Activated CD4-positive, alpha-beta T cell treated with anti-CD3 and anti-CD28 coated beads, Interleukin-2, amount 50 U/mL, for 16 hours (primary cell): ENCODE data around the gene C1orf74.
"Not testable (repeated sequence)": the region's sequence is repeated elsewhere in the genome, so short reads cannot be mapped to it uniquely, and the experiment has no call there.

Source experiments
- DNase-seq: peaks from one replicate; pipeline ENCODE4 v3.0.0-alpha.2; 2020

The C1orf74 gene

DNA sequence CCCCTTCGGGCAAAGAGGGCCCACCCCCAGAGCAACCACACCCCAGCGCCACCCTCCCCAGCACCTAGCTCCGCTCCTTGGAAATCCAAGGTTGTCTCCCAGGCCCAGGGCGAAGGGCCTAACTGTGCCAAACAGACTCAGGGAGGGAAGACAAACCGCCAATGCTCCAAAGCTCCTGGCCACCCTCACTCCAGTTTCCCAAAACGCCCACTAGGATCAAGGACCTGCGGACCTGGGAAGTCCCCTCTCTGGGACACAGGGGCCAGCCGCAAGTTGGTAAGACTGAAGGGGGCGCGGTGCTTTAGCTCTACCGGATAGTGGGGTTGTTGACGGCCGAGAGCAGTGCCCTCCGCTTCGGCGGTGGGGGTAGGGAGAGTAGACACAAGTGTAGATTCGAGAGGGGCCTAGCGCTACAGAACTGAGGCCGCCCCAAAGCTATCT, 21.0 kb upstream of the C1orf74 start:
- DNase-seq: no peak

GRCh38 chr1:209803568-209803967, 19.2 kb upstream of the C1orf74 start:
- DNase-seq: no peak

- DNase-seq: no peak
Measured at GRCh38 chr1:209802780-209803152, 18.4 kb upstream of the C1orf74 start.

DNA sequence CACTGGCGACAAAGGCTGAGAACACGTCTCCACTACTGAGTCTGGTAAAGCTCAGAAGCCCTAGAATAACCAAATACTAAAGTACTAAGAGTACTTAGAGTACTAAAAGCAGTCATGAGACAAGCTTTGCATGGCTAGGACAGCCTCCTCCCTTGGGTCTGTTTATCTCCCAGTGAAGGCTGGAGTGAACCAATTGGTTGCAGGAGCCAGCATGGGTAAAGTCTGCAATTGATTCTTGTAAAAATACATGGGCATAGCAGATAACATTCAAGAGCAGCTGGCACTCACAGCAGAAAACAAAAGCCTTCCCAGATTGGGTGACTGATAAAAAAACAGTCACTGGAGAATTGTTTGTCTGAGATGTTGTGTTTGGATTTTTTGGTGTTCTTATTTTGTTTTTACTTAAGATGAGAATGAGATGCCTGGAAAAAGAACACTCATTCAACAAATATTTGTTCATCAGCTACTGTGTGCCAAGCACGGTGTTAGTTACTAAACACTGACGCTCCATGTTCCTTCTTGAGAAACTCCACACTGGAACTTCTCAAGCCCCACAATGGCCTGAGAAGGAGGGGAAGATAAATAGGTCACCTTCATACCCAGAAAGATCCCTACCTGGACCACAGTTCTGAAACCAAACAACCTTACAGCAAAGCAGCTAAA, 17.9 kb upstream of the C1orf74 start:
- no peak for DNase-seq

- no peak for DNase-seq
Measured at GRCh38 chr1:209800984-209801834, 16.9 kb upstream of the C1orf74 start.

DNA sequence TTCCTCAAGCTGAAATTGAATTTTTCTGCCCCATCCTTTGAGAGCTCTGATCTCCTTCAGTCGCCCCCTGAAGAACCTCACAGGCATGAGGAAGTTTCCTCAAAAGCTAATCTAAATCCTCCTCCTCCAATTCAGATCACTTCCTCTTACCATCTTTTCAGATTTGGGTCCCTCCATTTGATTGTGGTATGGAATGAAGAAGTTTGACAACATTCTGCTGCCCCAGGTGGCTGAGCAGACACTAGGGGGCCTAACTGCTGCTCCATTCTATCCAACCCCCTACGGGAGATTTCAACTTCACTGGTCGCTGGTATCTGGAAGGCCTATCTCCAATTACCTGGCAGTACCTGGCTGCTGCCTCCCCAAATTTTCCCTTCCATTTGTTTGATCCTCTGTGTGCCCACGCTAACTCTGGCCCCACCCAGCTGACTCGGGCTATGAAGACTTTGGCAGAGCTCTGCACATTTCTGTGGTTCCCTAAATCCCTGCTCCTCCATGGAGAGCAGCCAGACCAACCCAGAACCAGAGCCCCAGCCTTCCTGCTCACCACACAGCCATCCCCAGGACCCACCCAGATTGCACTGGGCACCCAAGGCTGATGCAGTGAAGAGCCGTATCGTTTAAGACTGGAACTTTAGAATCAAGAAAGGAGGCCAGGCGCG, 13.8 kb upstream of the C1orf74 start:
- no peak for DNase-seq

GRCh38 chr1:209793711-209794110, 9.4 kb upstream of the C1orf74 start:
- DNase-seq: not testable (repeated sequence)

- DNase-seq: no peak
Measured at GRCh38 chr1:209791920-209792319, 7.6 kb upstream of the C1orf74 start.

DNA sequence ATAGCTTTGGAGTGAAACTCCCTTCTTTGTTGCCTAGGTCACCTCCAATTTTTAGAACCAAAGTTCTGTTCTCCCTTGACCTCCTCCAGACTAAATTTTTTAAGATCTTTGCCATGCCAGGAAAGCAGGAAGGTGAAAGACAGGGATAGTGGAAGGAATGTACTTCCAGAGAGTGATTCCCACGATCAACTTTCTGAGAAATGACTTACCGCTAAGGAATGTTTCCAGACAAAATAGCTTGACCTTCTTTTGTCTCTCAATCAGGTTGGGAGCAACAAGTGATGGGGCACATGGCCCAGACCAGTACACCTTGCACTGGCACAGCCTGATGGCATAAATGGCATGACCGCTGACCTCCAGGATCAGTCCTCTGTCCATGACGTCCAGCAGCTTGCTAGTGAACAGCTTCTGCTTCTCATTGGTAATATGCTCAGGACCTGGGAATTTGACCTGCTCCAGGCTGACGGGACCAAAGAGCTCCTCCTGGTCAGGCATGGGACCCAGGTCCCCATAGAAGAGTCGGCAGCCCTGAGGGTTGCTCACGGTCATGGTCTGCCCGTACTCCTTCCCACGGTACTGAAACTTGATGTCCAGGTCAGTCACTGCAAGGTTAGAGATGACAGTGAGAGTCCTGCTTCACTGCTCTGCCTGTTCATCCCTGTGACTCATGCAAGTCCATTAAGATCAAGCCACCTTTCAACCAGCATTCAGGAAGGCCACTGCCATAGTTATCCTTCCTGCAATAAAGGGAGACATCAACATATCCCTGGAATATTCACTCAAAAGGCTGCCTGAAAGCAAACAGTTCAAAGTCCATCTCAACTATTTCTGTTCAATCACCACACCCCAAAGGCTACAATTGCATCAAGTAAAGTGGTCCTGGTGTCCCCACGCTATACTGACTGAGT, 6.2 kb upstream of the C1orf74 start:
- no peak for DNase-seq

GRCh38 chr1:209789245-209789644, 4.9 kb upstream of the C1orf74 start:
- DNase-seq: peak; percentile 44

DNA sequence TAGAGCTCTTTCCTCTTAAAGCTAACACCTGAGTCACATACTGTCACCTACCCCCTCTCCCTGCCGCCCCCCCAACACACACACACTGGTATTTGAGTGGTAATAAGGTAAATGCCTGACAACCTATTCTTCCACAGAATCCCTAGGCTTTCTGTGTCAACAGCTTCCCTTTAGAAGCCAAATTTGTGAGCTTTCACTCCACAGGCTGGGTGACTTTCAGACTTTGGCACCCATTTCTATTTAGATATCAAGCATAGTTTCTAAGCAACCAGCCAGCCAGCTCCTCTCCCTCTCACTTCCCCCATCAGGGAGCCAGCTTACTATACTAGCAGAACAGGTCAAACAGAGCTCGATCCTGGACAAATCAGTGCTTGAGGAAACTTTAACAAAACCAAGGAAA, 3.2 kb upstream of the C1orf74 start:
- DNase-seq: no peak

DNA sequence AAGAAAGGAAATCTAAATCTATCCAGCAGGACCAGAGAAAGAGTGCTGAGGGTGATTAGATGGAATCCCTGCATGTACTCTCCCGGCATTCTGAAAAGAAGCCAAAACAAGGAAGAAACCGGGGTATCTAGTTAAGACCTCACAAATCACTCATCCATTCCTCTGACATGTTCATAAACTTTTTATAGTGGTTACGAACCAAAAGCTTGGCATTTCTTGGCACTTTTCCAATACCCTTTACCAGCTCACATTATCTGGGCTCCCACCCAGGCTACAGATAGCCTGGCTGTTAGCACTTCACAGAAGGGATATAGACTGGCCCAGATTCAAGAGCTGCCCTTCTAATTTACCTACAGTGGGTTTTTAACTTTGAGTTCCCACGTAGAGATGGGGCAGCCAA, 1.8 kb upstream of the C1orf74 start:
- no peak for DNase-seq

- DNase-seq: no peak
Measured at GRCh38 chr1:209785592-209785991, 1.2 kb upstream of the C1orf74 start.

DNA sequence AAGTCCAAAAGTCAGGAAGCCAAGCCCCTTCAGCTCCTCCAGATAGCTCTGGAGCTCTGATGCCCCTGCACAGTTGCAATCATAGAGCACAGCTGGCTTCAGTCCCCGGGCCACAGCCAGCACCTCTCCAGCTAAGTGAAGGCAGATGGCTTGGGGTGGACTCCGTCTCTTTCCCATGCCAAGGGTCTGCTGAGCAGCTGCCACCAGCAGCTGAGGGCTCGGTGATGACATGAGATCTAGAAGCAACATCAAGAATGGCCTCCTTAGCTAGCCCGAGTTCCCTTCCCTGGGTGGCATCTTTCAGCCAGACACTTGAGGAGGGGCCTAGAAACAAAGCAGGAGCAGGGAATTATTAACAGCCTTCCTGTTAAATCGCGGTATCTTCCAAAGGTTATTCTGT, 973 bp downstream of the C1orf74 start:
- no peak for DNase-seq

- no peak for DNase-seq
Measured at GRCh38 chr1:209780268-209780667, 4.1 kb downstream of the C1orf74 start.

GRCh38 chr1:209778102-209778501, 6.3 kb downstream of the C1orf74 start:
- no peak for DNase-seq

DNA sequence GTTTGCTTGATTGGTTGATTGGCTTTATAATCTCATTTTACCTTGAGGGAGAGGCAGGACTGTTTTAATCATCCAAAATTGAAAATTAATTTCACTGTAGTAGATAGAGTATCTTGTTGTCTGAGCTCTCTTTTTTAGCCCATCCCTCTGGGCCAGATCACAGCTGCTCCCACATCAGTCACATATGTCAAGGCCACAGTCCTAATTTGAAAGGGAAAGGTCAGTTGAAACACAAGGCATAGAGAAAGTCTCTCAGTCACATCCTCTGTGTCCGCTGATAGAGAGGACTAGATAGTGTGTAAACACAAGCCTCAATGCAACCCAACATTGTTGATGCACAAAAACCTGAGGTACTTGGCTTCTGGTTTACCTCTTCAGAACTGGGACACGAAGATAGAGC, 6.8 kb downstream of the C1orf74 start:
- DNase-seq: no peak

DNA sequence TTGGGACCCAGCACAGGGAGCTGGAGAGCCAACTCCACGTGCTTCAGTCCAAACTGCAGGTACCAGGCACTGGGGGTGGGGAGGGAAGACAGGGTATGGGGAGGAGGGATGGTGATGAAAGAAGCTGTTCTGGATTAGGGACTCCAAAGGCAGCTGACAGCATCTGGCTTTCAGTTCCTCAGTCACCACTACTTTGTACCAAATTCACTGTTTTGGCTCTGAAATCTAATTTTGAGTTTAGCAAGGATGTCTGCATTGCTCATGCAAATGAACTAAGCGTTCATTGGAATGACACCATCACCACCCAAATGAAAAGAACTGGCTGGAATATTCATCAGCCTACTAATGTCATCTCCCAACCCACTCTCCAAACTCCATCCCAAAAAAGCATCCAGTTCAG, 8.7 kb downstream of the C1orf74 start:
- DNase-seq: no peak

GRCh38 chr1:209774592-209774991, 9.8 kb downstream of the C1orf74 start:
- no peak for DNase-seq

GRCh38 chr1:209772126-209772525, 12.2 kb downstream of the C1orf74 start:
- no peak for DNase-seq

GRCh38 chr1:209770636-209771415, 13.5 kb downstream of the C1orf74 start:
- no peak for DNase-seq

DNA sequence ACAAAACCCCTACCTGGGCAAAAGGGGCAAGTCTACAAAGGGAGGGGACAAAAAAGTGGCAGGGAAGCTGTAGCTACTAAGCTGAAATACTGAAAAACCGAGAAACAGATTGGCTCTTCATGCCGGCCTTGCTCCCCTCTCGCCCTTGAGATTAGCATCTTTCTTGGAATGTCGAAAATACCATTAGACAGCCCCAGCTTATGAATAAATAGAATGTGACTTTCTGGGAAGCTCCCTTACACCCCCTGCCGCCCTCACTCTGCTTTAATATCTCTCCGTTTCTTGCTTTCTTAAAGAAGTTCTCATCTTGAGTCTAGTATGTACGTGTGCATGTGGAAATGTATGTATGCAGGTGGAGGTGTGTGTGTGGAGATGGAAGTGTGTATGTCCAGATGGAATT, 14.4 kb downstream of the C1orf74 start:
- no peak for DNase-seq
